Measurements from ENCODE around the gene PELI2.
A peak's percentile ranks its signal among the peaks of the same experiment; 100 is the strongest.

The PELI2 gene

DNA sequence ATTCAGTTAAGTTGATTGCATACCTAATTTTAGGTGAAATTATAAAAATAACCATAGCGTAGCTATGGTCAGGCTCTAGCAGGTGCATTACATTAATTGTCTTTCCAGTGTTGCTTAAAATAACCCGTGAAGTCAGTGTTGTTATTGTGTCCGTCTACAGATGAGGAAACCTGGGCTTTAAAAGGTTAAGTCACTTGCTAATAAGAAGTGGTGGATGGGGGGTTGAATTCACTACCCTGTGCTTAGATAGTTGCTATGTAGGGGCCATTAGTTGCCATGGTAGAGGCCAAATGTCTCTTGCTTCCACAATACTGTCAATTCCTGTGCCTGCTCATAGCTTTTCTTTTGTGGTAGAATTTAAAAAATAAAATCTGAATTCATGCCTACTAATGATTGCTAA lies 174.8 kb downstream of the PELI2 start:
- H3K4me3 ChIP-seq (ENCODE audit: low read length in 2 of 2) = no peak overlapping the region
- no peak overlapping the region for H3K23ac ChIP-seq (ENCODE audit: low read depth, low read length, poor library complexity)
- H4K91ac ChIP-seq (ENCODE audit: low read depth, low read length, poor library complexity) = no peak overlapping the region
- no peak overlapping the region for H3K4me2 ChIP-seq (ENCODE audit: insufficient read depth, low read length, poor library complexity, severe bottlenecking)
- no peak overlapping the region for H2BK12ac ChIP-seq (ENCODE audit: low read length)
- H3K9ac ChIP-seq (ENCODE audit: low read depth, low read length, poor library complexity) = no peak overlapping the region
- peaks cover 0 to 4% of the 10 kb centered on the region in 2 donors for H3K9me3 ChIP-seq (replicated peaks in 1 of 2; ENCODE audit: control insufficient read depth in 2 of 2, insufficient read depth in 1 of 2, low read depth in 1 of 2, low read length in 2 of 2)
- no peak overlapping the region for H2BK15ac ChIP-seq (ENCODE audit: low read length)
- H2BK5ac ChIP-seq (ENCODE audit: low read length) = no peak overlapping the region
- no peak overlapping the region for H2AK5ac ChIP-seq (ENCODE audit: low read depth, low read length)
- no peaks in the 10 kb centered on the region for H3K27me3 ChIP-seq (ENCODE audit: control insufficient read depth in 3 of 3, insufficient read depth in 3 of 3, low read depth in 1 of 3, low read length in 3 of 3)
- DNase-seq (ENCODE audit: low spot score) = no peak
- no peak overlapping the region for H3K4ac ChIP-seq (ENCODE audit: low read length)
- H3K36me3 ChIP-seq (replicated peaks in 1 of 2; ENCODE audit: control insufficient read depth in 2 of 2, insufficient read depth in 2 of 2, low read length in 2 of 2) = peaks cover 11 to 40% of the 10 kb centered on the region in 2 donors
- H4K8ac ChIP-seq (ENCODE audit: low read depth, low read length) = no peak overlapping the region
- peaks cover 0 to 6% of the 10 kb centered on the region in 2 donors for H3K4me1 ChIP-seq (ENCODE audit: control insufficient read depth in 2 of 2, insufficient read depth in 1 of 2, low read depth in 1 of 2, low read length in 2 of 2)
- H3K27ac ChIP-seq (replicated peaks; ENCODE audit: low read length) = no peak overlapping the region
- WGBS, 2 donors (ENCODE audit: extremely low coverage in 2 of 2, insufficient read length in 2 of 2, insufficient replicate concordance in 1 of 2) = no CpG with 5 or more reads among the region's 3 CpGs
- H2BK120ac ChIP-seq (ENCODE audit: low read depth, low read length) = no peak overlapping the region
- H3K18ac ChIP-seq (ENCODE audit: low read length) = no peak overlapping the region
- no peak overlapping the region for H3K14ac ChIP-seq (ENCODE audit: low read length)
- no peaks in the 10 kb centered on the region for H3K79me1 ChIP-seq (ENCODE audit: low read depth, low read length)
- no peak overlapping the region for H2AFZ ChIP-seq (ENCODE audit: low read length)

DNA sequence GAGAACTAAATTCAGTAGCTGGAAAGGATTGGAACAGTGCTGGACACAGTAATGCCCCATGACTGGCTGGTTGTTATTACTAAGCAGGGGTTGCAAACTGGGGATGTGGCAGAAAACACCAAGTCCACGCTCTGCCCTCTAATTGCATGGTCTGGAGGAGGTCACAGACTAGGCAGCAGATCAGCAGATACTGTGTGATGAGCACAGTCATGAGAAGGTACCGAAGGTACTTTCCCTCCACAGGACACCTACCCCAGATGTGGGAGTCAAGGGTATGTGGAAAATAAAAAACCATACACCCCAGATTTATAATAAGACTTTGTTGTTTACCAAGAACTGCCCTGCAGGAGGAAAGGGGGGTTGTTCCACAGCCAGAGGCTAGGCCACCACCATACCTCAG lies 175.3 kb downstream of the PELI2 start:
- Histone ChIP-seq H2BK15ac (ENCODE audit: low read length) (no peak overlapping the region), H3K4ac (ENCODE audit: low read length) (no peak overlapping the region), H3K23ac (ENCODE audit: low read depth, low read length, poor library complexity) (no peak overlapping the region), H2BK5ac (ENCODE audit: low read length) (no peak overlapping the region), H4K8ac (ENCODE audit: low read depth, low read length) (no peak overlapping the region), H3K4me3 (ENCODE audit: low read length in 2 of 2) (no peak overlapping the region), H2BK12ac (ENCODE audit: low read length) (no peak overlapping the region), H2AK5ac (ENCODE audit: low read depth, low read length) (no peak overlapping the region), H3K4me2 (ENCODE audit: insufficient read depth, low read length, poor library complexity, severe bottlenecking) (no peak overlapping the region), H3K18ac (ENCODE audit: low read length) (no peak overlapping the region), H3K27me3 (ENCODE audit: control insufficient read depth in 3 of 3, insufficient read depth in 3 of 3, low read depth in 1 of 3, low read length in 3 of 3) (no peaks in the 10 kb centered on the region), H2BK120ac (ENCODE audit: low read depth, low read length) (no peak overlapping the region), H3K27ac (replicated peaks; ENCODE audit: low read length) (no peak overlapping the region), H3K14ac (ENCODE audit: low read length) (no peak overlapping the region), H2AFZ (ENCODE audit: low read length) (no peak overlapping the region), H4K91ac (ENCODE audit: low read depth, low read length, poor library complexity) (no peak overlapping the region), H3K79me1 (ENCODE audit: low read depth, low read length) (no peaks in the 10 kb centered on the region), H3K36me3 (replicated peaks in 1 of 2; ENCODE audit: control insufficient read depth in 2 of 2, insufficient read depth in 2 of 2, low read length in 2 of 2) (peaks cover 11 to 38% of the 10 kb centered on the region in 2 donors), H3K4me1 (ENCODE audit: control insufficient read depth in 2 of 2, insufficient read depth in 1 of 2, low read depth in 1 of 2, low read length in 2 of 2) (peaks cover 0 to 6% of the 10 kb centered on the region in 2 donors), H3K9me3 (replicated peaks in 1 of 2; ENCODE audit: control insufficient read depth in 2 of 2, insufficient read depth in 1 of 2, low read depth in 1 of 2, low read length in 2 of 2) (peaks cover 0 to under 1% of the 10 kb centered on the region in 2 donors), H3K9ac (ENCODE audit: low read depth, low read length, poor library complexity) (no peak overlapping the region)
- no CpG with 5 or more reads among the region's 2 CpGs for WGBS, 2 donors (ENCODE audit: extremely low coverage in 2 of 2, insufficient read length in 2 of 2, insufficient replicate concordance in 1 of 2)
- DNase-seq (ENCODE audit: low spot score) = no peak

DNA sequence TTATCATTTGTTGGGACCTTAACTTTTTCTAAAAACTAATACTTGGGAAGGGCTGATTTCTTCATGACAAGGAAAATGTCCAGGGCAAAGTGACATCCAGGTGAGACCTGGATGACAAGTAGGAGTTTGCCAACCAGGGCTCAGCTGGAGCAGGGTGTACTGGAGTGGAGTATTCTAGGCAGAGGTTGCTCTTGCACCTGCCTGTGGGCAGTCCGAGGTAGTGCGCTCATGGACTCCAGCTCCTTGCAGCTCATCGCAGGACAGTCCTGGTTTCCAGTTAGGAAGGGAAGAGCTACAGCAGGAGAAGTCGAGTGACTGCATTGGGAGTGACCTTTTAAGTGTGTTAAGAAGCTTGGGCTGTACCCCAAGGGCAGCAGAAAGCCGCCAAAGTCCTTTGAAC lies 175.9 kb downstream of the PELI2 start:
- H2BK12ac ChIP-seq (ENCODE audit: low read length) = no peak overlapping the region
- WGBS, 2 donors (ENCODE audit: extremely low coverage in 2 of 2, insufficient read length in 2 of 2, insufficient replicate concordance in 1 of 2) = no CpG with 5 or more reads among the region's 5 CpGs
- H3K27me3 ChIP-seq (ENCODE audit: control insufficient read depth in 3 of 3, insufficient read depth in 3 of 3, low read depth in 1 of 3, low read length in 3 of 3) = no peaks in the 10 kb centered on the region
- no peak overlapping the region for H3K27ac ChIP-seq (replicated peaks; ENCODE audit: low read length)
- H3K79me1 ChIP-seq (ENCODE audit: low read depth, low read length) = no peaks in the 10 kb centered on the region
- H4K8ac ChIP-seq (ENCODE audit: low read depth, low read length) = no peak overlapping the region
- H4K91ac ChIP-seq (ENCODE audit: low read depth, low read length, poor library complexity) = no peak overlapping the region
- H3K23ac ChIP-seq (ENCODE audit: low read depth, low read length, poor library complexity) = no peak overlapping the region
- H3K4me2 ChIP-seq (ENCODE audit: insufficient read depth, low read length, poor library complexity, severe bottlenecking) = no peak overlapping the region
- H3K18ac ChIP-seq (ENCODE audit: low read length) = no peak overlapping the region
- no peak for DNase-seq (ENCODE audit: low spot score)
- H2BK5ac ChIP-seq (ENCODE audit: low read length) = no peak overlapping the region
- H2BK15ac ChIP-seq (ENCODE audit: low read length) = no peak overlapping the region
- H2AFZ ChIP-seq (ENCODE audit: low read length) = no peak overlapping the region
- peaks cover 10 to 32% of the 10 kb centered on the region in 2 donors for H3K36me3 ChIP-seq (replicated peaks in 1 of 2; ENCODE audit: control insufficient read depth in 2 of 2, insufficient read depth in 2 of 2, low read length in 2 of 2)
- H2AK5ac ChIP-seq (ENCODE audit: low read depth, low read length) = no peak overlapping the region
- H3K4me3 ChIP-seq (ENCODE audit: low read length in 2 of 2) = no peak overlapping the region
- H3K9me3 ChIP-seq (replicated peaks in 1 of 2; ENCODE audit: control insufficient read depth in 2 of 2, insufficient read depth in 1 of 2, low read depth in 1 of 2, low read length in 2 of 2) = no peaks in the 10 kb centered on the region
- no peak overlapping the region for H2BK120ac ChIP-seq (ENCODE audit: low read depth, low read length)
- no peak overlapping the region for H3K14ac ChIP-seq (ENCODE audit: low read length)
- peaks cover 0 to 6% of the 10 kb centered on the region in 2 donors for H3K4me1 ChIP-seq (ENCODE audit: control insufficient read depth in 2 of 2, insufficient read depth in 1 of 2, low read depth in 1 of 2, low read length in 2 of 2)
- no peak overlapping the region for H3K9ac ChIP-seq (ENCODE audit: low read depth, low read length, poor library complexity)
- no peak overlapping the region for H3K4ac ChIP-seq (ENCODE audit: low read length)

DNA sequence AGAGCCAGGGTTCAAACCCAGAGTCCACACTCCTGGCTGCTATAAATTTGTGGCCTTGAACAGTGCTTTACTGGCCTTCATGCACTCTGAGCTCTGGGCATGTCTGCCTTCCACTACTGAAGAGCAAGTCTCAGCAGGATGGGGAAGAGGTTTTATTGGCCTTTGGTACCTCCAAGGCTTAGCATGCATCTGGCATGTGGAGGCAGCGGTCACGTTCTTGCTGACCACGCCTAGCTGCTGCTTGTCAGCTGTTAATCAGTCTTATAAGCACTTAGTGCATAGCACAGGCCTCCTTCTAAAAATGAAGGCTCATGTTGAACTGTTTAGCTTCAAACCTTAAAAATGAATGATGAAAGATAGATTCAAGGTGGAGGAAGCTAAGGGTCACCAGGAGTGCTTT lies 177.5 kb downstream of the PELI2 start:
- Histone ChIP-seq H3K18ac (ENCODE audit: low read length) (peak overlapping the region; percentile 40), H3K23ac (ENCODE audit: low read depth, low read length, poor library complexity) (no peak overlapping the region), H3K4me1 (ENCODE audit: control insufficient read depth in 2 of 2, insufficient read depth in 1 of 2, low read depth in 1 of 2, low read length in 2 of 2) (peaks cover 0 to 6% of the 10 kb centered on the region in 2 donors), H3K4me3 (ENCODE audit: low read length in 2 of 2) (no peak overlapping the region), H3K27ac (replicated peaks; ENCODE audit: low read length) (no peak overlapping the region), H2BK12ac (ENCODE audit: low read length) (no peak overlapping the region), H2BK5ac (ENCODE audit: low read length) (no peak overlapping the region), H3K4ac (ENCODE audit: low read length) (no peak overlapping the region), H2AFZ (ENCODE audit: low read length) (no peak overlapping the region), H2AK5ac (ENCODE audit: low read depth, low read length) (no peak overlapping the region), H2BK120ac (ENCODE audit: low read depth, low read length) (no peak overlapping the region), H3K14ac (ENCODE audit: low read length) (no peak overlapping the region), H4K91ac (ENCODE audit: low read depth, low read length, poor library complexity) (no peak overlapping the region), H3K4me2 (ENCODE audit: insufficient read depth, low read length, poor library complexity, severe bottlenecking) (no peak overlapping the region), H3K9me3 (replicated peaks in 1 of 2; ENCODE audit: control insufficient read depth in 2 of 2, insufficient read depth in 1 of 2, low read depth in 1 of 2, low read length in 2 of 2) (no peaks in the 10 kb centered on the region), H3K9ac (ENCODE audit: low read depth, low read length, poor library complexity) (no peak overlapping the region), H3K36me3 (replicated peaks in 1 of 2; ENCODE audit: control insufficient read depth in 2 of 2, insufficient read depth in 2 of 2, low read length in 2 of 2) (peaks cover 7 to 18% of the 10 kb centered on the region in 2 donors), H2BK15ac (ENCODE audit: low read length) (no peak overlapping the region), H3K27me3 (ENCODE audit: control insufficient read depth in 3 of 3, insufficient read depth in 3 of 3, low read depth in 1 of 3, low read length in 3 of 3) (no peaks in the 10 kb centered on the region), H4K8ac (ENCODE audit: low read depth, low read length) (no peak overlapping the region), H3K79me1 (ENCODE audit: low read depth, low read length) (no peaks in the 10 kb centered on the region)
- no CpG with 5 or more reads among the region's 3 CpGs for WGBS, 2 donors (ENCODE audit: extremely low coverage in 2 of 2, insufficient read length in 2 of 2, insufficient replicate concordance in 1 of 2)
- no peak for DNase-seq (ENCODE audit: low spot score)
